Endodermal cell (in vitro differentiated cells): ENCODE data around the gene CRKL. TPM values are rescaled to one million over a fixed set of nuclear protein-coding genes. Genes with fewer than 3 reads are reported as not detected.
"Not testable (repeated sequence)": the region's sequence is repeated elsewhere in the genome, so short reads cannot be mapped to it uniquely, and the experiment has no call there.

Experiments
- DNase-seq: peaks from one replicate; pipeline ENCODE4 v3.0.0-alpha.2; 2017
- H3K27ac ChIP-seq: 2 replicates; pipeline ENCODE4 v1.5.1; 2013; ENCODE audit warnings: mild to moderate bottlenecking, low read depth, low read length, moderate library complexity
- H3K27me3 ChIP-seq: 2 replicates; pipeline ENCODE4 v1.6.1; 2013; ENCODE audit warnings: mild to moderate bottlenecking, low read length, moderate library complexity; ENCODE audit not compliant: insufficient read depth, control insufficient read depth, poor library complexity, severe bottlenecking
- H3K36me3 ChIP-seq: 2 replicates; pipeline ENCODE4 v1.7.0; 2013; ENCODE audit warnings: mild to moderate bottlenecking, low read length, moderate library complexity; ENCODE audit not compliant: control insufficient read depth, insufficient read depth
- H3K4me1 ChIP-seq: one replicate; pipeline ENCODE4 v1.7.0; 2013; ENCODE audit warnings: low read length; ENCODE audit not compliant: control insufficient read depth, insufficient read depth
- H3K4me3 ChIP-seq: 2 replicates; pipeline ENCODE4 v1.5.1; 2013; ENCODE audit warnings: mild to moderate bottlenecking, low read length, moderate library complexity
- H3K9ac ChIP-seq: 2 replicates; pipeline ENCODE4 v1.6.1; 2013; ENCODE audit warnings: mild to moderate bottlenecking, low read length, moderate library complexity; ENCODE audit not compliant: poor library complexity, severe bottlenecking; ENCODE audit errors: extremely low read depth
- H3K9me3 ChIP-seq: 2 replicates; pipeline ENCODE4 v1.6.1; 2013; ENCODE audit warnings: mild to moderate bottlenecking, low read length, moderate library complexity; ENCODE audit not compliant: control insufficient read depth
- H3K27ac Mint-ChIP-seq: 2 replicates; pipeline ENCODE4 v1.8.0; 2020; ENCODE audit warnings: mixed read lengths
- H3K27me3 Mint-ChIP-seq: 2 replicates; pipeline ENCODE4 v1.8.0; 2021; ENCODE audit warnings: mild to moderate bottlenecking, mixed read lengths; ENCODE audit not compliant: insufficient read depth
- H3K36me3 Mint-ChIP-seq: 2 replicates; pipeline ENCODE4 v1.8.0; 2020; ENCODE audit warnings: low read depth, mixed read lengths
- H3K4me1 Mint-ChIP-seq: 2 replicates; pipeline ENCODE4 v1.8.0; 2020; ENCODE audit warnings: mixed read lengths
- H3K4me3 Mint-ChIP-seq: 2 replicates; pipeline ENCODE4 v1.8.0; 2020; ENCODE audit warnings: mild to moderate bottlenecking, moderate library complexity, mixed read lengths
- H3K9me3 Mint-ChIP-seq: 2 replicates; pipeline ENCODE4 v1.8.0; 2020; ENCODE audit warnings: mild to moderate bottlenecking, mixed read lengths
- WGBS, 2 experiments: methylation state at CpG; one replicate each; pipeline versions ENCODE4 v1.1.5 to v1.1.7; 2013; ENCODE audit warnings: missing lambda C conversion rate in 2 of 2, mixed read lengths in 1 of 2; ENCODE audit not compliant: insufficient coverage in 1 of 2, insufficient read length in 1 of 2; 5-methylcytosine and 5-hydroxymethylcytosine counted together
- total RNA-seq, 2 donors: library from RNA; stranded (reverse); fragmentation: NEBNext Ultra II Directional in 1 of 2; extraction: Animal tissue kit (Norgen Biotek cat#: 25700) in 1 of 2; gene quantifications; 2 replicates in 1 of 2; 3 replicates in 1 of 2; pipeline ENCODE4 v1.2.1, GENCODE V29; 2021
- TF ChIP-seq, protein P1 (sequence below): fragments of 200-600 bp; sonication (generic); conservative IDR thresholded peaks from 2 replicates; pipeline ENCODE4 v1.5.0; 2021; ENCODE audit warnings: antibody characterized with exemption, mild to moderate bottlenecking

The CRKL gene
- total RNA-seq, 2 donors from 2014 or later, result 89.5 to 104 TPM

- H3K27ac Mint-ChIP-seq, result peak overlapping the region; percentile 3
Measured at GRCh38 chr22:20889904-20890540, 27.2 kb upstream of the CRKL start.

DNA sequence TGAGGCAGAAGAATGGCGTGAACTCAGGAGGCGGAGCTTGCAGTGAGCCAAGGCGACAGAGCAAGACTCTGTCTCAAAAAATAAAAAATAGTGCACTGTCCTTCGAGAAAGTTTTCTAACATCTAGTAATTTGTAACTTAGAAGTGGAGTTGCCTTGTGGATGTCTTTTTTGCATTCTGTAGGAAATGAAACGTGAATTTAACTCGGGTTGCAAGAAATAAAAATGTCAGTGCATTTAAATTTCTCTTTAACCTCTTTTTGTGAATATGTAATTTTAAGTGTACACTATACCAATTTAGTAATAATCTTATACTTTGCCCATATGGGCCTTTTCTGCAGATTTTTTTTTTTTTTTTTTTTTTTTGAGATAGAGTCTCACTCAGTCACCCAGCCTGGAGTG lies 26.2 kb upstream of the CRKL start:
- H3K27me3 ChIP-seq, result no peaks in the 10 kb centered on the region
- Mint-ChIP-seq H3K4me1 (peaks cover 11% of the 10 kb centered on the region), H3K27me3 (no peaks in the 10 kb centered on the region), H3K9me3 (no peaks in the 10 kb centered on the region), H3K27ac (no peak overlapping the region), H3K36me3 (peaks cover 18% of the 10 kb centered on the region), H3K4me3 (no peak overlapping the region)
- H3K27ac ChIP-seq, result no peak overlapping the region
- no peak for DNase-seq
- H3K9ac ChIP-seq, result no peak overlapping the region
- TF ChIP-seq, protein P1, sequence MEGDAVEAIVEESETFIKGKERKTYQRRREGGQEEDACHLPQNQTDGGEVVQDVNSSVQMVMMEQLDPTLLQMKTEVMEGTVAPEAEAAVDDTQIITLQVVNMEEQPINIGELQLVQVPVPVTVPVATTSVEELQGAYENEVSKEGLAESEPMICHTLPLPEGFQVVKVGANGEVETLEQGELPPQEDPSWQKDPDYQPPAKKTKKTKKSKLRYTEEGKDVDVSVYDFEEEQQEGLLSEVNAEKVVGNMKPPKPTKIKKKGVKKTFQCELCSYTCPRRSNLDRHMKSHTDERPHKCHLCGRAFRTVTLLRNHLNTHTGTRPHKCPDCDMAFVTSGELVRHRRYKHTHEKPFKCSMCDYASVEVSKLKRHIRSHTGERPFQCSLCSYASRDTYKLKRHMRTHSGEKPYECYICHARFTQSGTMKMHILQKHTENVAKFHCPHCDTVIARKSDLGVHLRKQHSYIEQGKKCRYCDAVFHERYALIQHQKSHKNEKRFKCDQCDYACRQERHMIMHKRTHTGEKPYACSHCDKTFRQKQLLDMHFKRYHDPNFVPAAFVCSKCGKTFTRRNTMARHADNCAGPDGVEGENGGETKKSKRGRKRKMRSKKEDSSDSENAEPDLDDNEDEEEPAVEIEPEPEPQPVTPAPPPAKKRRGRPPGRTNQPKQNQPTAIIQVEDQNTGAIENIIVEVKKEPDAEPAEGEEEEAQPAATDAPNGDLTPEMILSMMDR, result no peak
- no peaks in the 10 kb centered on the region for H3K4me1 ChIP-seq
- peaks cover 14% of the 10 kb centered on the region for H3K36me3 ChIP-seq
- no peak overlapping the region for H3K4me3 ChIP-seq
- 94 to 95% methylated on average over 4 of the region's 6 CpGs for WGBS, 2 experiments
- no peaks in the 10 kb centered on the region for H3K9me3 ChIP-seq

More at GRCh38 chr22:20889904-20890540, 27.2 kb upstream of the CRKL start:
- WGBS, 2 experiments, result 90 to 96% methylated on average over 11 to 13 of the region's 13 CpGs
- Mint-ChIP-seq H3K9me3 (no peaks in the 10 kb centered on the region), H3K27me3 (no peaks in the 10 kb centered on the region), H3K4me1 (peaks cover 19% of the 10 kb centered on the region), H3K36me3 (peaks cover 20% of the 10 kb centered on the region), H3K4me3 (no peak overlapping the region)
- no peak for DNase-seq
- Histone ChIP-seq H3K36me3 (peaks cover 14% of the 10 kb centered on the region), H3K9ac (no peak overlapping the region), H3K9me3 (no peaks in the 10 kb centered on the region), H3K27me3 (no peaks in the 10 kb centered on the region), H3K27ac (no peak overlapping the region), H3K4me3 (no peak overlapping the region), H3K4me1 (peaks cover 3% of the 10 kb centered on the region)
- TF ChIP-seq, protein P1, result no peak

- 89% methylated on average over 6 of the region's 7 CpGs; no CpG with 5 or more reads in 1 of the 2 experiments for WGBS, 2 experiments
- not testable (repeated sequence) for H3K36me3 Mint-ChIP-seq
Measured at GRCh38 chr22:20897737-20898136, 19.5 kb upstream of the CRKL start.

More at GRCh38 chr22:20897737-20898136, 19.5 kb upstream of the CRKL start:
- not testable (repeated sequence) for H3K9ac ChIP-seq, H3K36me3 ChIP-seq, H3K4me3 ChIP-seq, H3K27ac Mint-ChIP-seq, H3K4me1 Mint-ChIP-seq, H3K4me3 Mint-ChIP-seq, H3K27me3 Mint-ChIP-seq, H3K9me3 Mint-ChIP-seq, H3K27ac ChIP-seq, H3K9me3 ChIP-seq, DNase-seq, H3K4me1 ChIP-seq, H3K27me3 ChIP-seq
